Mucosa of stomach (tissue), 1 donor: ENCODE results near the gene TRPV6.

ENCODE experiments used
- H3K27me3 ChIP-seq: one replicate; pipeline ENCODE4 v1.7.0; 2013; ENCODE audit warnings: mild to moderate bottlenecking, low read length; ENCODE audit not compliant: control insufficient read depth, insufficient read depth
- H3K36me3 ChIP-seq: one replicate; pipeline ENCODE4 v1.7.0; 2013; ENCODE audit warnings: low read length; ENCODE audit not compliant: control insufficient read depth, insufficient read depth
- H3K4me1 ChIP-seq: one replicate; pipeline ENCODE4 v1.7.0; 2013; ENCODE audit warnings: mild to moderate bottlenecking, low read length; ENCODE audit not compliant: control insufficient read depth, insufficient read depth
- H3K4me3 ChIP-seq: one replicate; pipeline ENCODE4 v1.7.0; 2013; ENCODE audit warnings: low read length
- H3K9ac ChIP-seq: one replicate; pipeline ENCODE4 v1.7.0; 2013; ENCODE audit warnings: mild to moderate bottlenecking, low read length, moderate library complexity
- H3K9me3 ChIP-seq: one replicate; pipeline ENCODE4 v1.7.0; 2013; ENCODE audit warnings: mild to moderate bottlenecking, low read length, moderate library complexity; ENCODE audit not compliant: control insufficient read depth
- donor health status: Pancreatic carcinoma.

TRPV6 gene

GRCh38 chr7:142862786-142863400, 22.7 kb downstream of the TRPV6 start:
- H3K4me3 ChIP-seq: no peak overlapping the region
- H3K27me3 ChIP-seq: peaks cover 7% of the 10 kb centered on the region
- no peaks in the 10 kb centered on the region for H3K9me3 ChIP-seq
- H3K4me1 ChIP-seq: no peaks in the 10 kb centered on the region
- no peak overlapping the region for H3K9ac ChIP-seq
- H3K36me3 ChIP-seq: no peaks in the 10 kb centered on the region

GRCh38 chr7:142862351-142862750, 23.2 kb downstream of the TRPV6 start:
- Histone ChIP-seq H3K9me3 (no peaks in the 10 kb centered on the region), H3K27me3 (peaks cover 10% of the 10 kb centered on the region), H3K36me3 (no peaks in the 10 kb centered on the region), H3K4me3 (no peak overlapping the region), H3K4me1 (no peaks in the 10 kb centered on the region), H3K9ac (no peak overlapping the region)

- H3K4me1 ChIP-seq: no peaks in the 10 kb centered on the region
- H3K4me3 ChIP-seq: no peak overlapping the region
- no peak overlapping the region for H3K9ac ChIP-seq
- no peaks in the 10 kb centered on the region for H3K36me3 ChIP-seq
- peaks cover 15% of the 10 kb centered on the region for H3K27me3 ChIP-seq
- no peaks in the 10 kb centered on the region for H3K9me3 ChIP-seq
These were observed 24.6 kb downstream of the TRPV6 start for GRCh38 chr7:142860968-142861367.

GRCh38 chr7:142859829-142860228, 25.7 kb downstream of the TRPV6 start:
- Histone ChIP-seq H3K36me3 (no peaks in the 10 kb centered on the region), H3K9me3 (no peaks in the 10 kb centered on the region), H3K4me3 (no peak overlapping the region), H3K9ac (no peak overlapping the region), H3K4me1 (peaks cover 7% of the 10 kb centered on the region), H3K27me3 (peaks cover 15% of the 10 kb centered on the region)

- H3K9ac ChIP-seq: no peak overlapping the region
- H3K36me3 ChIP-seq: no peaks in the 10 kb centered on the region
- no peaks in the 10 kb centered on the region for H3K9me3 ChIP-seq
These were observed 26.1 kb downstream of the TRPV6 start for GRCh38 chr7:142859411-142859810.

GRCh38 chr7:142857625-142858024, 27.9 kb downstream of the TRPV6 start:
- Histone ChIP-seq H3K9ac (no peak overlapping the region), H3K4me1 (peaks cover 12% of the 10 kb centered on the region), H3K27me3 (peaks cover 8% of the 10 kb centered on the region), H3K36me3 (no peaks in the 10 kb centered on the region), H3K9me3 (no peaks in the 10 kb centered on the region), H3K4me3 (no peak overlapping the region)

More at GRCh38 chr7:142859411-142859810, 26.1 kb downstream of the TRPV6 start:
- H3K27me3 ChIP-seq: peaks cover 15% of the 10 kb centered on the region
- H3K4me3 ChIP-seq: no peak overlapping the region
- H3K4me1 ChIP-seq: peaks cover 7% of the 10 kb centered on the region

- H3K36me3 ChIP-seq: no peaks in the 10 kb centered on the region
- H3K4me1 ChIP-seq: peaks cover 12% of the 10 kb centered on the region
- no peaks in the 10 kb centered on the region for H3K9me3 ChIP-seq
- no peak overlapping the region for H3K4me3 ChIP-seq
- peaks cover 8% of the 10 kb centered on the region for H3K27me3 ChIP-seq
- H3K9ac ChIP-seq: no peak overlapping the region
These were observed 28.8 kb downstream of the TRPV6 start for GRCh38 chr7:142856565-142857245.

GRCh38 chr7:142855756-142856564, 29.6 kb downstream of the TRPV6 start:
- Histone ChIP-seq H3K36me3 (no peaks in the 10 kb centered on the region), H3K9me3 (no peaks in the 10 kb centered on the region), H3K4me3 (peak overlapping the region; percentile 10), H3K9ac (no peak overlapping the region), H3K4me1 (peaks cover 12% of the 10 kb centered on the region), H3K27me3 (peaks cover 11% of the 10 kb centered on the region)

- peaks cover 12% of the 10 kb centered on the region for H3K4me1 ChIP-seq
- no peaks in the 10 kb centered on the region for H3K9me3 ChIP-seq
- H3K4me3 ChIP-seq: peak overlapping the region; percentile 10
- H3K27me3 ChIP-seq: peaks cover 14% of the 10 kb centered on the region
- H3K36me3 ChIP-seq: no peaks in the 10 kb centered on the region
- H3K9ac ChIP-seq: no peak overlapping the region
These were observed 30.3 kb downstream of the TRPV6 start for GRCh38 chr7:142855114-142855743.

GRCh38 chr7:142854372-142855113, 31.0 kb downstream of the TRPV6 start, which contains the start of gene EPHB6:
EPHB6 (plus strand) TSS chr7:142855076; CDS start chr7:142863228, 8,152 bp downstream.
- Histone ChIP-seq H3K36me3 (no peaks in the 10 kb centered on the region), H3K4me1 (peaks cover 12% of the 10 kb centered on the region), H3K9ac (peak within 1 kb of the TSS; percentile 75), H3K9me3 (no peaks in the 10 kb centered on the region), H3K4me3 (peak within 1 kb of the TSS; percentile 85), H3K27me3 (peaks cover 14% of the 10 kb centered on the region)

GRCh38 chr7:142853739-142854371, 31.7 kb downstream of the TRPV6 start:
- H3K9me3 ChIP-seq: no peaks in the 10 kb centered on the region
- H3K4me3 ChIP-seq: peak overlapping the region; percentile 85
- no peaks in the 10 kb centered on the region for H3K36me3 ChIP-seq
- H3K4me1 ChIP-seq: peaks cover 12% of the 10 kb centered on the region
- H3K27me3 ChIP-seq: peaks cover 14% of the 10 kb centered on the region
- peak overlapping the region; percentile 75 for H3K9ac ChIP-seq
